GM21529 (cell line): ENCODE data around the gene XRCC1.
A peak's percentile ranks its signal among the peaks of the same experiment; 100 is the strongest.
"Not testable (repeated sequence)": the region's sequence is repeated elsewhere in the genome, so short reads cannot be mapped to it uniquely, and the experiment has no call there.

Experiments
- ATAC-seq: cut with Tn5 transposase; IDR thresholded peaks from one replicate; pipeline ENCODE4 v1.9.1; 2021; ENCODE audit not compliant: unreplicated experiment

The XRCC1 gene

GRCh38 chr19:43599635-43600295 is 24.4 kb upstream of the XRCC1 start:
- no peak for ATAC-seq

GRCh38 chr19:43598445-43599240 is 23.3 kb upstream of the XRCC1 start:
- no peak for ATAC-seq

- no peak for ATAC-seq
These were observed 22.5 kb upstream of the XRCC1 start for GRCh38 chr19:43597876-43598275.

- ATAC-seq: no peak
These were observed 21.6 kb upstream of the XRCC1 start for GRCh38 chr19:43596842-43597461.

- ATAC-seq: peak; percentile 73
These were observed 20.9 kb upstream of the XRCC1 start, which contains the start of the genes IRGQ and ZNF576 for GRCh38 chr19:43595999-43596841. IRGQ (minus strand) TSS chr19:43596134; CDS start chr19:43595338, 796 bp downstream. ZNF576 (plus strand) TSS chr19:43596595; CDS start chr19:43597109, 514 bp downstream.

GRCh38 chr19:43595605-43595998 is 20.3 kb upstream of the XRCC1 start:
- ATAC-seq: peak; percentile 6

- no peak for ATAC-seq
These were observed 19.6 kb upstream of the XRCC1 start for GRCh38 chr19:43594710-43595604.

GRCh38 chr19:43594081-43594697 is 18.9 kb upstream of the XRCC1 start:
- ATAC-seq: no peak

- ATAC-seq: no peak
These were observed 17.5 kb upstream of the XRCC1 start for GRCh38 chr19:43592800-43593350.

GRCh38 chr19:43591904-43592772 is 16.8 kb upstream of the XRCC1 start:
- no peak for ATAC-seq

GRCh38 chr19:43589678-43590077 is 14.4 kb upstream of the XRCC1 start:
- ATAC-seq: no peak

- ATAC-seq: no peak
These were observed 13.9 kb upstream of the XRCC1 start for GRCh38 chr19:43589277-43589676.

- ATAC-seq: not testable (repeated sequence)
These were observed 11.7 kb upstream of the XRCC1 start for GRCh38 chr19:43587029-43587428.

GRCh38 chr19:43586346-43586745 is 11.0 kb upstream of the XRCC1 start:
- ATAC-seq: no peak

GRCh38 chr19:43584484-43584883 is 9.2 kb upstream of the XRCC1 start:
- ATAC-seq: no peak

GRCh38 chr19:43582495-43582894 is 7.2 kb upstream of the XRCC1 start:
- no peak for ATAC-seq

GRCh38 chr19:43581467-43581866 is 6.1 kb upstream of the XRCC1 start:
- ATAC-seq: no peak

- no peak for ATAC-seq
These were observed 3.5 kb upstream of the XRCC1 start for GRCh38 chr19:43578787-43579186.
